ENCODE measurements around the gene ACSS3. TPM values are rescaled to one million over a fixed set of nuclear protein-coding genes. Genes with fewer than 3 reads are reported as not detected.

ACSS3 gene
- total RNA-seq, 2 experiments from 2014 or later: not detected

GRCh38 chr12:81245458-81245857 lies 167.6 kb downstream of the ACSS3 start:
- Mint-ChIP-seq H3K4me3 (no peak overlapping the region), H3K27me3 (no peaks in the 10 kb centered on the region), H3K27ac (no peak overlapping the region), H3K9me3 (peaks cover 6% of the 10 kb centered on the region), H3K36me3 (ENCODE audit: low read depth) (no peaks in the 10 kb centered on the region), H3K4me1 (ENCODE audit: low read depth) (no peaks in the 10 kb centered on the region)
- TF ChIP-seq, protein P1, sequence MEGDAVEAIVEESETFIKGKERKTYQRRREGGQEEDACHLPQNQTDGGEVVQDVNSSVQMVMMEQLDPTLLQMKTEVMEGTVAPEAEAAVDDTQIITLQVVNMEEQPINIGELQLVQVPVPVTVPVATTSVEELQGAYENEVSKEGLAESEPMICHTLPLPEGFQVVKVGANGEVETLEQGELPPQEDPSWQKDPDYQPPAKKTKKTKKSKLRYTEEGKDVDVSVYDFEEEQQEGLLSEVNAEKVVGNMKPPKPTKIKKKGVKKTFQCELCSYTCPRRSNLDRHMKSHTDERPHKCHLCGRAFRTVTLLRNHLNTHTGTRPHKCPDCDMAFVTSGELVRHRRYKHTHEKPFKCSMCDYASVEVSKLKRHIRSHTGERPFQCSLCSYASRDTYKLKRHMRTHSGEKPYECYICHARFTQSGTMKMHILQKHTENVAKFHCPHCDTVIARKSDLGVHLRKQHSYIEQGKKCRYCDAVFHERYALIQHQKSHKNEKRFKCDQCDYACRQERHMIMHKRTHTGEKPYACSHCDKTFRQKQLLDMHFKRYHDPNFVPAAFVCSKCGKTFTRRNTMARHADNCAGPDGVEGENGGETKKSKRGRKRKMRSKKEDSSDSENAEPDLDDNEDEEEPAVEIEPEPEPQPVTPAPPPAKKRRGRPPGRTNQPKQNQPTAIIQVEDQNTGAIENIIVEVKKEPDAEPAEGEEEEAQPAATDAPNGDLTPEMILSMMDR (IDR thresholded peaks at IDR 0.05): no peak
- Histone ChIP-seq H3K27me3 (ENCODE audit: control insufficient read depth in 1 of 2, insufficient read depth in 2 of 2, low read length in 2 of 2) (no peaks in the 10 kb centered on the region), H3K4me1 (ENCODE audit: insufficient read depth, low read length) (no peaks in the 10 kb centered on the region), H3K4me3 (ENCODE audit: low read length) (no peak overlapping the region), H3K27ac (ENCODE audit: low read depth in 1 of 2, low read length in 2 of 2) (no peak overlapping the region), H3K36me3 (ENCODE audit: insufficient read depth, low read length) (no peaks in the 10 kb centered on the region), H3K9me3 (ENCODE audit: control insufficient read depth in 1 of 2, insufficient read depth in 1 of 2, low read length in 2 of 2) (peaks cover 0 to 7% of the 10 kb centered on the region in 2 experiments)
- DNase-seq (no peak), ATAC-seq (ENCODE audit: poor library complexity) (no peak)
- intact Hi-C loops (cut with DNase I, micrococcal nuclease): no loop called here
- ChIA-PET POLR2A (no interaction called here), CTCF (no interaction called here)

- Histone ChIP-seq H3K27me3 (ENCODE audit: control insufficient read depth in 1 of 2, insufficient read depth in 2 of 2, low read length in 2 of 2) (no peaks in the 10 kb centered on the region), H3K9me3 (ENCODE audit: control insufficient read depth in 1 of 2, insufficient read depth in 1 of 2, low read length in 2 of 2) (peaks cover 0 to 7% of the 10 kb centered on the region in 2 experiments), H3K36me3 (ENCODE audit: insufficient read depth, low read length) (no peaks in the 10 kb centered on the region), H3K27ac (ENCODE audit: low read depth in 1 of 2, low read length in 2 of 2) (no peak overlapping the region), H3K4me3 (ENCODE audit: low read length) (no peak overlapping the region), H3K4me1 (ENCODE audit: insufficient read depth, low read length) (no peaks in the 10 kb centered on the region)
- Mint-ChIP-seq H3K9me3 (peaks cover 6% of the 10 kb centered on the region), H3K27me3 (no peaks in the 10 kb centered on the region), H3K27ac (no peak overlapping the region), H3K4me3 (no peak overlapping the region), H3K36me3 (ENCODE audit: low read depth) (no peaks in the 10 kb centered on the region), H3K4me1 (ENCODE audit: low read depth) (no peaks in the 10 kb centered on the region)
- intact Hi-C loops (cut with DNase I, micrococcal nuclease): no loop called here
- TF ChIP-seq, protein P1 (IDR thresholded peaks at IDR 0.05): no peak
- DNase-seq (no peak), ATAC-seq (ENCODE audit: poor library complexity) (no peak)
- ChIA-PET CTCF (no interaction called here), POLR2A (no interaction called here)
Observed at GRCh38 chr12:81245907-81246570, 168.2 kb downstream of the ACSS3 start.

GRCh38 chr12:81249976-81250375 lies 172.1 kb downstream of the ACSS3 start:
- TF ChIP-seq, protein P1 (IDR thresholded peaks at IDR 0.05): no peak
- H3K27me3 ChIP-seq (ENCODE audit: control insufficient read depth in 1 of 2, insufficient read depth in 2 of 2, low read length in 2 of 2): no peaks in the 10 kb centered on the region
- CTCF ChIA-PET: no interaction called here

More at GRCh38 chr12:81249976-81250375, 172.1 kb downstream of the ACSS3 start:
- no peaks in the 10 kb centered on the region for H3K27me3 Mint-ChIP-seq
- H3K4me3 ChIP-seq (ENCODE audit: low read length): no peak overlapping the region
- H3K36me3 Mint-ChIP-seq (ENCODE audit: low read depth): no peaks in the 10 kb centered on the region
- POLR2A ChIA-PET: no interaction called here
- DNase-seq (no peak), ATAC-seq (ENCODE audit: poor library complexity) (no peak)
- no peaks in the 10 kb centered on the region for H3K36me3 ChIP-seq (ENCODE audit: insufficient read depth, low read length)
- intact Hi-C loops (cut with DNase I, micrococcal nuclease): no loop called here
- no peaks in the 10 kb centered on the region for H3K4me1 ChIP-seq (ENCODE audit: insufficient read depth, low read length)
- H3K4me1 Mint-ChIP-seq (ENCODE audit: low read depth): no peaks in the 10 kb centered on the region
- H3K27ac ChIP-seq (ENCODE audit: low read depth in 1 of 2, low read length in 2 of 2): no peak overlapping the region
- H3K4me3 Mint-ChIP-seq: no peak overlapping the region
- peaks cover 0 to 4% of the 10 kb centered on the region in 2 experiments for H3K9me3 ChIP-seq (ENCODE audit: control insufficient read depth in 1 of 2, insufficient read depth in 1 of 2, low read length in 2 of 2)
- H3K27ac Mint-ChIP-seq: no peak overlapping the region
- H3K9me3 Mint-ChIP-seq: peaks cover 3% of the 10 kb centered on the region

Data from CD4-positive, alpha-beta T cell (primary cell).